Thyroid gland (tissue), 4 donors: ENCODE results near the gene ZNF597.

Source experiments
- POLR2A ChIP-seq, 2 donors: fragments of 450-650 bp; IDR thresholded peaks; one replicate each; pipeline ENCODE4 v1.6.1; 2017; ENCODE audit warnings: antibody characterized with exemption in 2 of 2, mild to moderate bottlenecking in 2 of 2, moderate library complexity in 1 of 2
- TF ChIP-seq, protein P1 (sequence below), 6 experiments: fragments of 200-600 bp in 3 of 6; fragments of 450-650 bp in 3 of 6; sonication (generic) in 3 of 6; IDR thresholded peaks; one replicate each; pipeline ENCODE4 v1.5.1; 2016 to 2019; ENCODE audit warnings: antibody characterized with exemption in 6 of 6, mild to moderate bottlenecking in 2 of 6, inconsistent platforms in 1 of 6, moderate library complexity in 1 of 6

DNA sequence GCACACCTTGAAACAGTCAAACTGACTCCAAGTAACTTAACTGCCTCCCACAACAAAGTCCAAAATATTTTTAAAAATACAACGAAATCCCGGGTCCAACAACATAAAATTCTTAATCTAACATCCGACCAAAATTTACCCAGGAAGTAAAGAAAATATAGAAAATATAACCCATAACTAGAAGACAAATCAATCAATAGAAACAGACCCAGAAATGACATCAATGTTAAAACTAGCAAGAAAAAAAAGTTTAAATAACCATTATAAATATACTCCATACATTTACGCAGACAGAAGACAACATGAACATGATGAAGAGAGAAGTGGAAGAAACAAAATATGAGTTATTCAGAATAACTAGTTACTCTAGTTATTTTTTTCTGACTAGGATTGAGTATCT lies 3.7 kb downstream of the ZNF597 start:
- TF ChIP-seq, protein P1, sequence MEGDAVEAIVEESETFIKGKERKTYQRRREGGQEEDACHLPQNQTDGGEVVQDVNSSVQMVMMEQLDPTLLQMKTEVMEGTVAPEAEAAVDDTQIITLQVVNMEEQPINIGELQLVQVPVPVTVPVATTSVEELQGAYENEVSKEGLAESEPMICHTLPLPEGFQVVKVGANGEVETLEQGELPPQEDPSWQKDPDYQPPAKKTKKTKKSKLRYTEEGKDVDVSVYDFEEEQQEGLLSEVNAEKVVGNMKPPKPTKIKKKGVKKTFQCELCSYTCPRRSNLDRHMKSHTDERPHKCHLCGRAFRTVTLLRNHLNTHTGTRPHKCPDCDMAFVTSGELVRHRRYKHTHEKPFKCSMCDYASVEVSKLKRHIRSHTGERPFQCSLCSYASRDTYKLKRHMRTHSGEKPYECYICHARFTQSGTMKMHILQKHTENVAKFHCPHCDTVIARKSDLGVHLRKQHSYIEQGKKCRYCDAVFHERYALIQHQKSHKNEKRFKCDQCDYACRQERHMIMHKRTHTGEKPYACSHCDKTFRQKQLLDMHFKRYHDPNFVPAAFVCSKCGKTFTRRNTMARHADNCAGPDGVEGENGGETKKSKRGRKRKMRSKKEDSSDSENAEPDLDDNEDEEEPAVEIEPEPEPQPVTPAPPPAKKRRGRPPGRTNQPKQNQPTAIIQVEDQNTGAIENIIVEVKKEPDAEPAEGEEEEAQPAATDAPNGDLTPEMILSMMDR (IDR thresholded peaks at IDR 0.05) = no peak
- no peak for TF ChIP-seq POLR2A (IDR thresholded peaks at IDR 0.05)
